IPS DF 4.7 (cell line): ENCODE results near the gene PHB1.

ENCODE experiments used
- DNase-seq: peaks from one replicate; pipeline ENCODE4 v3.0.0-alpha.2; 2013; ENCODE audit warnings: low spot score; ENCODE audit errors: extremely low read depth

Gene PHB1

DNA sequence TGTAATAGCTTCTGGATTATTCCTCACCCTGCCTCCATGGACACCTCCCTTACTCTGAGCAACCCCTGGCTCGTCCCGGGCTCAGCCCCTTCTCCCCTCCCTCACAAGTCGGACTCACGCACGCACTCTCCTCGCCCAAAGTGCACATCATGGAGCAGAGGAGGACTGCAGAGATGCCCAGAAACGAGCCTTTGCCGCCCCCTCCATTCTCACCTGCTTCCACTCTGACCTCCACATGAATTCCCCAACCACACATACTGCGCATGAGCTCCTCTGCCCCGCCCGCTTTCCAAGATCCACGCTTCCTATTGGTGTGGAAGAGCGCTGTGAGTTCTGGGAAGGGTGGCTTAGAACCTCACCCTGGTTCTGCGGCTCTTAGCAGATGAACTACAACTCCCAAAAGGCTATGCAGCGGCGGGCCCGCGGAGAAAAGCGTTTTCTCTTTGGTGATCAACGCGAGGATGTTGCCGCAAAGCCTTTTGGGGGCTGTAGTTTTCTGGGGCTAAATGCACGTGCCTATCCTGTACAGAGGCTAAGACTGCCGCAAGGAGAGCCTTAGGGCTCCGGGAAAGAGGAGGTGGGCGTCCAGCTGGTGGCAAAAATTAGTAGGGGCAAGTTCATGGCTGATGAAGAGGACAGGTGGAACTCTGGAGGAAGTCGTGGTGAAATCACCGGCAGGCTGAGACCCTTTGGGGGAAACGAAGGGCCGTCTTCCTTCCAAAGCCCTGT lies at the start of gene PHB1:
TSS of gene PHB1 (minus strand) at position 261 of the 729 bp plus-strand sequence. CDS start 1,618 bp downstream, outside the sequence.
- peak; percentile 94 for DNase-seq

- DNase-seq, result no peak
Observed at GRCh38 chr17:49464049-49464448, 49.4 kb upstream of the PHB1 start.

DNA sequence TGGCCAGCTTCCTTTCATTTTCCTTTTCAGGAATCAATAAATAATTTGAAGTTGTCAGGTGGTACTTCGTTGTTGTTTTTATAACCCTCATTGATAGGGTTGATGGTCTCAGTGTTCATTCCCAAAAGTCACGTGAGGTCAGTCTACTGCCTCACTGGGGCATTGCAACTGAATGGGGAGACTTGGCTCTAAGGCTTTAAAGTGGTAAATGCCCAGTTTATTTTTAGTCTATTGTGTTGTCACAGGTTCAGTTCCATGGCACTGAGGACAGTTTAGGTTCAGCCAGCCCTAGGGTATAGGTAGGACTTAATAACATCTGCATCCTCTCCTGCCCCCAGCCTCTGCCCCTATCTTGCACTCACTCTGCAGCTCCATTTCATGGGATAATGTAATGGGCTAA lies 46.9 kb upstream of the PHB1 start:
- no peak for DNase-seq

DNA sequence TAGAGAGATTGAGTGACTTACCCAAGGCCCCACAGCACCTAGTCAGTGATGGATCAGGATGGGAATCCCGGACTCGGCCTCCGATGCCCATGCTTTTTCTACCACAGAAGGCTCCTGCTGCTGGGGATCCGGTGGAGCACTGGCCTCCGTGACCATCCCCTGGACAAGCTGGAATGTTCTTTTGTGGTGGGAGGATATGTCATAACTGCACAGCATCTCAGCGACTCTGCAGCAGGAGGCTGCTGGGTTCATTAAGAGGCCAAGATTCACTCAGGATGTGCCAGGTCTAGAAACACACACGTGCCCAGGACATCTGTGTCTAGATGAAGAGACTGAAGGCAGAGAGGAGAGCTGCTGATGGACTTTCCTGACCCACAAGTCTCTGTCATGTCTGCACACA lies 45.7 kb upstream of the PHB1 start:
- DNase-seq, result no peak

DNA sequence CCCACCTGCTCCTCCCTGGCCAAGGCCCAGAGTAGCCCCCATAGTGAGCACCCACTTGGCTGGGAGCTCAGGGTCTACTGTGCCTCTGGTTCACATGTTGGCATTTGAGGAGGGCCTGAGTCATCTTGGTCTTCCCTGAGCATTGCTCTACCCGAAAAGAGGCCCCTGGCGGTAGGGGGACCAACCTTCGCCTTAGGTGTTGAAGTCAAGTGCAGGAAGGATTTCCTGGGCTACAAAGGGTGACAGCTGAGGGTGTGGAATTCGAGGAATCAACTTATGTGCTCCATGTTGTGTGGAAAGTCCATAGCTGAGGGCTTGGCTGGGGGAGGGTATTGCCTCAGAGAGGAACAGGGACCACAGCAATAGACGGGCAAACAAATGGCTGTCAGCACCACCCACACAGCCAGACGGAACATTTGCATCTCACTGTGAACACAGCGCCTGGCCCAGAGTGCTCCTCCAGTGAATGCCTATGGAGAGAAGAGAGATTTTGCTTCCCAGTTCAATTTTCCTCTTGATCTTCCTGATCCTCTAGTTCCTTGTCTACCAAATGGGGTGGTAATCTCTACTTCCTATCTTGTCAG lies 44.8 kb upstream of the PHB1 start:
- DNase-seq, result no peak

GRCh38 chr17:49457564-49458535 lies 43.2 kb upstream of the PHB1 start:
- DNase-seq, result no peak

DNA sequence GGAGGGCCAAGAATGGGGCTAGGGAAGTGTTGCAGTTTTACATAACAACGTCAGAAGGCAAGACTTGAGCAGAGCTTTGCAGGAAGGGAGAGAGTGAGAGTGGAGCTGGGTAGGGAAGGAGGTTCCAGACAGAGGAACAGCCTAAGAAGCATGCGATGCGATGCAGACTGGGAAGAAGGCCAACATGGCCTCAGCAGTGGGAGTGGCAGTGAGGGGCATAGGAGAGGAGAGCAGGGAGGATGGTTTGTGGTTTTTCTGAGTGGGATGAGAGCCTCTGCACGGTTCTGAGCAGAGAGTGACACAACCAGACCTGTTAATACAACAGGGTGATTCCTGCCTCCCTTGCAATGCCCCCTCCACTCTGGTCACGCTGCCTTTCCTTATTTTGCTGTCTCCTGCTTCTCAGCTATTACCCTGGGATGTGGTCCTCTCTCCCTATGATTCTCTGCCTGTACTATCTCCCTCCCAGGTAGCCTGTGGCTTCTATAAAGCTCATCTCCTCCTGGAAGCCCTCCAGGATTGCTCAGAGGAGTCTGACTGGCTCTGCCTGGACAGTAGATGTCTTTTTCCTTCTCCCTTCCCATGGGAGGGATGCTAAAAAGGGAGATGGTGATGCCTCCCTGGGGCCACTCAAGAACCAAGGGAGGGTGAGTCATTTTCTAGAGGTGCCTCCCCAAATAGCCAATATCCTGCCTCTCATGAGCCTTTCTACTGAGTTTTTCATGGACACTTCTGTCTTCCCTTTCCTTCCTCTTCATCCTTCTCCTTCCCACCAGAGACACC lies 41.7 kb upstream of the PHB1 start:
- no peak for DNase-seq

DNA sequence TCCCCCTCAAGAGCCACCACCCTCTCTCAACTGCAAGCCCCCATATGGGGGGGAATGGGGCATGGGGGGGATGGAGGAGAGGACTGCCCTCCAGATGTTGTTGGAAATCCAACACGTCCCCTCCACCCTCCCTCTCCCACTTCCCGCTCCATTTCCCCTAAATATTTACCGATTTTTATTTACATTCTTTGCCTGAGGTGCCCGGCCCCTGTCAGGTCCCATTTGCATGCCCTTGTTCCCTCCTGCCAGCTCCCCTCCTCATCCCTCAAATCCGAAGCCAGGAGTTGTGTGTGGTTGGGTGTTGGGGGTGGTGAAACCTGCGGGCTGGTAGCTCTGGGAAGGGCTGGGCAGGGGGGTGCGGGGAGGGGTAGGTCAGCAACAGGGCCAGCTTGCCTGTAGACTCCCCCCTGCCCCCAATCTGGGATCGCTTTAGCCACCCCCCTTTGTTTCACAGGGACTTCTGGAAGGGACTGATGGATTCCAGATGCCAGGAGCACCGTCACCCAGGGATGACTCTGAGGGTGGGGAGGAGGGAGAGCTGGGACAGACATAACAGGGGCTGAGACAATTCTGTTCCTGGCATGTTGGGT lies 40.7 kb upstream of the PHB1 start:
- no peak for DNase-seq

DNA sequence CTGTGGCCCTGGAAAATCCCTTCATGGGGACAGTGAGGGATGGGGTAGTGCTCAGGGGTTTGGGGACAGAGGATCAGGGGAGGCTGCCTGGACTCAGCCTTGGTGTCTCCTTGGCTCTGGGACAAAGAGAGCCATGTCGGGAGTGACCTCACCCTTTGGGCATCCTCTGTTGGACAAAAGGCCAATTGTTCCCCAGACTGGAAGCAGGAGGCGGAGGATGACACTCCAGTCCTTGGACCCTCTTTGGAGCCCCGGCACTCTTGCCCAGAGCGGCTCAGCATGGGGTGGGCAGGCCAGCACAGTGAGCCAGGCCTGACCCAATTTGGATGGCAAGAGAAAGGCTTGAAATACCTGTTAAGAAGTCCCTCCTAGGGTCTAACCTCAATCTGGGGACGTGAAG lies 39.4 kb upstream of the PHB1 start:
- DNase-seq, result no peak

GRCh38 chr17:49452661-49453060 lies 38.0 kb upstream of the PHB1 start:
- DNase-seq, result no peak

- DNase-seq, result no peak
Observed at GRCh38 chr17:49452201-49452600, 37.5 kb upstream of the PHB1 start.

DNA sequence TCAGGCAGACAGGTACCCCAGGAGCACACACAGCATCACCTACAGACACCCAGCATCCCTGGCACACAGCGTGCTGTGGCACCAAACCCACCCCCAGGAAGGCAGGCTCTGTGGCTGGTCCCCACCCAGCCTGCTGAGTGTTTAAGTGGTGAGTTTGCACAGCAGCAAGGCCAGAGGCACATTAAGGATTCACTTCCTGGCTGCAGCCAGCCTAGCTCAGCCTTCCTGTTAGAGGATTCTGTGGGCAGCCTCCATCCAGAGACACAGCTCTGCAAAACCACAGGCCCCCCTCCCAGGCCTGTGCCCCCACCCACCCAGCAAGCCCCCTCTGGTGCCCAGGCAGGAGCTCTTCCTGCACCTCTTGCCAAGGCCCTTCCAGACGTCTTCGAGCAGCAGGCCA lies 36.1 kb upstream of the PHB1 start:
- DNase-seq, result no peak

DNA sequence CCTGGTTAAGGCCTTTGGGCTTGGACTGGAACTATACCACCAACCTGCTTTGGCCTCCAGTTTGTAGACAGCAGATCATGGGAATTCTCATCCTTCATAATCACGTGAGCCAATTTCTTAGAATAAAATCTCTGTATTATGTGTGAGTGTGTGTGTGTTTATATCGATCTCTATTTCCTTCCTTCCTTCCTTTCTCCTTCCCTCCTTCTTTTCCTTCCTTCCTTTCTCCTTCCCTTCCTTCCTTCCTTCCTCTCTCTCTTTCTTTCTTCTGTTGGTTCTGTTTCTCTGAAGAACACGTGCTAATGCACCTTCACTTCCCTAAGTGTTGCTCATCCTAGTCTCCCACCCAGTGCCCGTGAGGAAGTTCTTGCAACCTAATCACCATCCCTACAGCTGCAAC lies 35.5 kb upstream of the PHB1 start:
- DNase-seq, result no peak

- no peak for DNase-seq
Observed at GRCh38 chr17:49447628-49448302, 33.1 kb upstream of the PHB1 start.

GRCh38 chr17:49445591-49445990 lies 30.9 kb upstream of the PHB1 start:
- no peak for DNase-seq

GRCh38 chr17:49444384-49444783 lies 29.7 kb upstream of the PHB1 start:
- DNase-seq, result no peak

GRCh38 chr17:49443862-49444261 lies 29.2 kb upstream of the PHB1 start:
- DNase-seq, result no peak

DNA sequence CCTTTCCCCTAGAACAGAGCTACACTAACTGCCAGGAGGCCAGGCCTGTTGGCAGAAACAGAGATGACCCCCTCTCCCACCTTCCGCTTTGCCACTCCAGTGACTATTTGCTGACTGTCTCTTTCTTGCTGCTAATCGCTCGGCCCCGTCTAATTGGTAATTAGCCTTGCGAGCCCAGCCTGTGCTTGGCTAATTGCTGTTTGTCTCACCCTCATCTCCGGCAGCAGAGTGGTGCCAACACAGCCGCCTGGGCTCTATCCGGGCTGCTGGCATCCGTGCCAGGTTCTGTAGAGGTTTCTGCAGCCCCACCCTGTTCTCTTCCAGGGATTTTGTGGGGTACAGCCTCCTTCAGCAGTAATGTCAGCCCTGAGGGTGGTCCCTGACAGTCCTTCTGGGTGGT lies 27.4 kb upstream of the PHB1 start:
- DNase-seq, result no peak

DNA sequence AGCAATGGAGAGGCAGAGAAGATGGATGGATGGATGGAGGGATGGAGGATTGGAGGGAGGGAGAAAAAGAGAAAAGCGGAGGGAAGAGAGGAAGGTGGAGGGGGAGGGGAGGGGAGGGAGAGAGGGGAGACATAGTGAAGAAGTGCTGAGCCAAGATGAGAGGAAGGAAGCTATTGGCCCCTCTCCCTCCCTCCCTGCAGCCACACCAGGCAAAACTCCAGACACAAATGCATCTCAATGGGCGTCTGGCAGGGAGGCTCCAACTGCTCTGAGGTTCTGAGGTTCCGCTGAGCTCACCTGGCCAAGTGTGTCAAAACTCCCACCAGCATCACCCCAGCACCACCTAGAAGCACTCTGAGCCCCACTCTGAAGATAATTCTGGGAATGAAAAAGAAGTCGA lies 26.9 kb upstream of the PHB1 start:
- DNase-seq, result no peak

DNA sequence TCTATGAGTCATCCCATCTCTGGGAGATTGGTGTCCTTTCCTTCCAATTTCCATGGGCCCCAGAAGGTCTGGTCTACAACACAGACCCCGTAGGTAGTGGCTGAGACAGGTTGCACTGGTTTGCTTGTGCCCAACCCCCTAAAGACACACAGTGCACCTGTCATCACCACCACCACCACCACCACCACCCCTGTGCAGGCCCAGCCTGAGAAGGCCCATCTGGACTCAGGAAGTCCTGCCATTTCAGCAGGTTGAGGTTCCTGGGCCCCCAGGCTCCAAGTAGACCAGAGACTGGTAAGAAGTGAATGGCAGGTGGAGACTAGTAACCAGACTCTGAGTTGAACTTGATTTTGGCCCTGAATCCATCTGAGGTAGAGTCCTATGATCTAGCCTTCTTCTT lies 25.9 kb upstream of the PHB1 start:
- DNase-seq, result no peak
